GM19468 (cell line): ENCODE measurements around the gene ZNF576.
"Not testable (repeated sequence)": the region's sequence is repeated elsewhere in the genome, so short reads cannot be mapped to it uniquely, and the experiment has no call there.

Experiments
- ATAC-seq: cut with Tn5 transposase; IDR thresholded peaks from one replicate; pipeline ENCODE4 v1.9.1; 2021; ENCODE audit warnings: mild to moderate bottlenecking, moderate library complexity, moderate number of reproducible peaks; ENCODE audit not compliant: unreplicated experiment; ENCODE audit errors: extremely low read depth

Gene ZNF576

GRCh38 chr19:43643326-43643725, 46.9 kb downstream of the ZNF576 start:
- no peak for ATAC-seq

GRCh38 chr19:43644181-43644580, 47.8 kb downstream of the ZNF576 start:
- no peak for ATAC-seq

- ATAC-seq, result no peak
Observed at GRCh38 chr19:43648633-43649032, 52.2 kb downstream of the ZNF576 start.

- no peak for ATAC-seq
Observed at GRCh38 chr19:43649514-43649913, 53.1 kb downstream of the ZNF576 start.

GRCh38 chr19:43650276-43650675, 53.9 kb downstream of the ZNF576 start:
- ATAC-seq, result not testable (repeated sequence)
